ENCODE data around the gene CPXM2.

DNA sequence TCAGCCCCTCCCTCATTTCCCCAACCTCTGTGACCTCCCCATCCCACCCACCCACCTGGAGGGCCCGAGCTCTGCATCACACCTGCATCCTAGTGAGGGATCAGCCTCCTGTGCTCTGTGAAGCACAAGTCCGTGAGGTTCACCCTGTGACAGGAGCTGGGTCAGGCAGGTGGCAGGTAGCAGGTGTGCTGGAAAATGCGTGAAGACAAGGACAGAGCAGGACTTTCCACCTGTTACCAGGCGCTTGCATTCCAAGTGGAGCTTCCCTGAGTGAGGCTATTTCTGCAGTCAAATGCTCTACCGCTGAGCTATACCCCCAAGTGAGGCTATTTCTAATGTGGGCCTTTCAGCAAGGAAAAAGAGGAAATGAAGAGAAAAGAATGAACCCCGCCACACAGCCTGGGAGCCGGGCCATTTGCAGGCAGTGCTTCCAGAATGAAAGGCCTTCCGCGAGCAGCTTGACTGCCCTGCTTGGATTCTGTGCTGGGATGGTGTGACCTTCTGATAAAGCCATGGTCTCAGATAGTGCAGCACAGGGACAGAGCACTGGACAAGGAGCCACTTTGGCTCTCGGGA, 13.3 kb upstream of the CPXM2 start:
- TF ChIP-seq EP300 (IDR thresholded peaks at IDR 0.05; ENCODE audit: borderline replicate concordance) = no peak
- no peak for TF ChIP-seq CEBPB (IDR thresholded peaks at IDR 0.05)
- TF ChIP-seq, protein P1, sequence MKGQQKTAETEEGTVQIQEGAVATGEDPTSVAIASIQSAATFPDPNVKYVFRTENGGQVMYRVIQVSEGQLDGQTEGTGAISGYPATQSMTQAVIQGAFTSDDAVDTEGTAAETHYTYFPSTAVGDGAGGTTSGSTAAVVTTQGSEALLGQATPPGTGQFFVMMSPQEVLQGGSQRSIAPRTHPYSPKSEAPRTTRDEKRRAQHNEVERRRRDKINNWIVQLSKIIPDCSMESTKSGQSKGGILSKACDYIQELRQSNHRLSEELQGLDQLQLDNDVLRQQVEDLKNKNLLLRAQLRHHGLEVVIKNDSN (IDR thresholded peaks at IDR 0.05) = no peak
- TF ChIP-seq NFIC (IDR thresholded peaks at IDR 0.05) = no peak
- no peak for TF ChIP-seq YY1 (IDR thresholded peaks at IDR 0.05; ENCODE audit: low read depth)
- no peak for TF ChIP-seq TAF1 (IDR thresholded peaks at IDR 0.05; ENCODE audit: low read depth)
- TF ChIP-seq EGR1 (IDR thresholded peaks at IDR 0.05) = no peak
- no peak for TF ChIP-seq FOXM1 (IDR thresholded peaks at IDR 0.05; ENCODE audit: borderline replicate concordance, low read depth)
- TF ChIP-seq, protein P2, sequence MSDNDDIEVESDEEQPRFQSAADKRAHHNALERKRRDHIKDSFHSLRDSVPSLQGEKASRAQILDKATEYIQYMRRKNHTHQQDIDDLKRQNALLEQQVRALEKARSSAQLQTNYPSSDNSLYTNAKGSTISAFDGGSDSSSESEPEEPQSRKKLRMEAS (IDR thresholded peaks at IDR 0.05) = no peak

Data from Ishikawa (cell line).